Mononuclear cell (primary cell): ENCODE measurements around the gene SCIN. TPM values are rescaled to one million over a fixed set of nuclear protein-coding genes. Genes with fewer than 3 reads are reported as not detected.
"Not testable (repeated sequence)": the region's sequence is repeated elsewhere in the genome, so short reads cannot be mapped to it uniquely, and the experiment has no call there.

Experiments used
- H3K27me3 ChIP-seq: 2 replicates; pipeline ENCODE4 v1.6.0; 2011; ENCODE audit warnings: low read length, control low read depth; ENCODE audit not compliant: insufficient read depth
- H3K4me1 ChIP-seq: 2 replicates; pipeline ENCODE4 v1.5.1; 2011; ENCODE audit warnings: mild to moderate bottlenecking, low read length, control low read depth; ENCODE audit not compliant: insufficient read depth
- H3K4me3 ChIP-seq: 2 replicates; pipeline ENCODE4 v1.5.1; 2011; ENCODE audit warnings: mild to moderate bottlenecking, low read length, moderate library complexity
- H3K9me3 ChIP-seq: 2 replicates; pipeline ENCODE4 v1.5.1; 2011; ENCODE audit warnings: low read depth, mild to moderate bottlenecking, control low read depth, low read length
- total RNA-seq: library from RNA; depleted of rRNA; stranded (reverse); fragments of >200 nt; gene quantifications from one replicate; pipeline ENCODE4 v1.2.3, GENCODE V29; 2012

Gene SCIN
- total RNA-seq, 1 donor = 0.21 TPM

DNA sequence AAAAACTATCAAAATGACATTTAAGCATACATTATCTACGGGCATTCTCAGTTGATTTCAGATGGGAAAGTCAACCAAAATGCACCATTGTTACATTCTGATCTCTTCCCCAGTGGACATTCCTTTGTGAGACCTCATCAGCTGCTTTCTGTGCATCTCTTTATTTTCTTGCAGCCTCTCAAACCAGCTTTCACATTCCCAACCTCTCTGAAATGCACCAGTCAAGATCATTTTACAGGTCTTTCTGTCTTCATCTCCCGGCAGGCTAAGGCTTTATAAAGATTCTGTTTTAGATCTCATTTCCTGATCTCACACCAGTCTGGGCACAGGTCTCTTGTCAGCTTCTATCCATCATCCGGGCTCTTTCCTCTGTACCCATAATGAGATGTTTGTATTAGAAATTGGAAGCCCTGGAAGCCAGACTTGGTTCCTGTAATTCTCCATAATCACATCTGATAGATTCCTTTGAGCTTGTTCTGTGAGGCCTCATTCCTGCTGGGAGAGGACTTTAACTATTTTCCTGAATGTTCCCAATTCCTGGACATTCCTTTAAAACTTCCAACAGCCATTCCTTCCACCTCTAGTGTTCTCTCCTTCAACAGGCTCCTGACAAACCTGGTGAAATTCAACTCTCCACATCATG lies 72.6 kb downstream of the SCIN start:
- no peaks in the 10 kb centered on the region for H3K27me3 ChIP-seq
- peaks cover 13% of the 10 kb centered on the region for H3K4me1 ChIP-seq
- no peak overlapping the region for H3K4me3 ChIP-seq
- no peaks in the 10 kb centered on the region for H3K9me3 ChIP-seq

DNA sequence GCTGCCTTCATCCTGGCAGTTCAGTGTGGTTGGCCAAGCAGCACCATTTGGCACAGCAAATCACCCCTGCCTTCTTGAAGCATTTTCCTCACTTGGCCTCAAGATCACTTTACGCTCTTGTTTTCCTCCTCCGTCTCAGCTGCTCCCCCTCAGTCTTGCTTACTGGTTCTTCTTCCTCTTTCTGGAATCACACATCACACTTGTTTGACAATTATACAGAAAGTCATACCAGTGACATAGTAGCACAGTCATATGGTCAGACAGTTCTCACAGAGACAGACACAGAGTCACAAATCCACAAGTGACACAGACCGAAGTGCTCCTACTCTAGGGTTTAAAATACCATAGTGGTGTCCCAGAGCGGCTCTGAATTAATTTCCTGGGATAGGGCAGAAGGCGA lies 73.1 kb downstream of the SCIN start:
- no peaks in the 10 kb centered on the region for H3K27me3 ChIP-seq
- H3K9me3 ChIP-seq = no peaks in the 10 kb centered on the region
- H3K4me3 ChIP-seq = no peak overlapping the region
- peaks cover 10% of the 10 kb centered on the region for H3K4me1 ChIP-seq

DNA sequence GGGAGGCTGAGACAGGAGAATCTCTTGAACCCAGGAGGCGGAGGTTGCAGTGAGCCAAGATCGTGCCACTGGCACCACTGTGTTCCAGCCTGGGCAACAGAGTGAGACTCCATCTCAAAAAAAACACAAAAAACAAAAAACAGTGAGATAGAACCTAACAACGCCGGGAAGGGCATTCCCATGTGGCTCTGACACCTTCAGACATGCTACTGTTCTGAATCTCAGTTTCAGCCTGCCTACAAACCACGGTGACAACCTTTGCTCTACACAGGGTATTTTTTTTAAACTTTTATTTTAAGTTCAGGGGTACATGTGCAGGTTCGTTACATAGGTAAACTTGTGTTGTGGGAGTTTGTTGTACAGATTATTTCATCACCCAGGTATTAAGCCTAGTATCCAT lies 74.7 kb downstream of the SCIN start:
- H3K4me1 ChIP-seq, H3K4me3 ChIP-seq, H3K27me3 ChIP-seq, H3K9me3 ChIP-seq: not testable (repeated sequence)

DNA sequence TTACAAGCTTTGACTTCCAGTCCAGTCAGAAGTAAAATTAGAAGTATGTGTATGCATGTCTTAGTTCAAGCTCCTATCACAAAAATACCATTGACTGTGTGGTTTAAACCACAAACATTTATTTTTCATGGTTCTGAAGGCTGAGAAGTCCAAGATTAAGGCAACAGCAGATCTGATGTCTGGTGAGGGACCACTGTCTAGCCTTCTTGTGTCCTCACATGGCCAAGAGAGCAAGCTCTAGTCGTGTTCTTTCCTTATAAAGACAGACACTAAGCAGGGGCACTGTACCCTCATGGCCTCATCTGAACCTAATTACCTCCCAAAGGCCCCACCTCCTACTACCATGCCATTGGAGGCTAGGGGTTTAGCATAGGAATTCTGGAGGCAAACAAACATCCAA lies 75.6 kb downstream of the SCIN start:
- peaks cover 10% of the 10 kb centered on the region for H3K4me1 ChIP-seq
- no peaks in the 10 kb centered on the region for H3K9me3 ChIP-seq
- H3K4me3 ChIP-seq = no peak overlapping the region
- H3K27me3 ChIP-seq = no peaks in the 10 kb centered on the region

- peaks cover 10% of the 10 kb centered on the region for H3K4me1 ChIP-seq
- no peak overlapping the region for H3K4me3 ChIP-seq
- H3K27me3 ChIP-seq = no peaks in the 10 kb centered on the region
- no peaks in the 10 kb centered on the region for H3K9me3 ChIP-seq
These were observed 77.1 kb downstream of the SCIN start for GRCh38 chr7:12647364-12648219.

DNA sequence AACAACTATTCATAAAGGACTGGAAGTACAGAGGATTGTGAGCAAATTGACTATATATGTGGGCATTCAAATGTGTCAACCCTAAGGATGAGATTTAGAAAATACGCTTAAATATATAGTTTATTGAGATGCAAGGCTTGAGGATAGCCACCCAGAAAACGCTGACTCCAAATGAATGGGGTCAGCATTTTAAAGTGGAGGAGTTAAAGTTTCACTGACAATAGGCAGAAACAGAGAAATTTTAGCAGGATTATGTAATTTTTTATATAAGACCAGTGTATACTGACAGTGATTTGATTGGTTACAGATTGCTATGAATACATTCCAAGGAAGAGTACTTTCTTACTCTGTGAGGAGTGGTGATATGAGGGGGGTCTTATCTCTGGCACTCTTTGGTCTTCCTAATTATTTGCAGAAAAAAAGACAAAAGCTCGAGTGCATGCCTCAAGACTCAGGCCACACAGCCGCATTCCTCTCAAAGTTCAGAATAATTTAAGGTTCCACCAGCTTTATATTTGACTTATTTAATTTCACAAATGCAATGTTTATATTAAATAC lies 78.3 kb downstream of the SCIN start:
- Histone ChIP-seq H3K9me3 (no peaks in the 10 kb centered on the region), H3K4me3 (no peak overlapping the region), H3K27me3 (no peaks in the 10 kb centered on the region), H3K4me1 (peaks cover 1% of the 10 kb centered on the region)

DNA sequence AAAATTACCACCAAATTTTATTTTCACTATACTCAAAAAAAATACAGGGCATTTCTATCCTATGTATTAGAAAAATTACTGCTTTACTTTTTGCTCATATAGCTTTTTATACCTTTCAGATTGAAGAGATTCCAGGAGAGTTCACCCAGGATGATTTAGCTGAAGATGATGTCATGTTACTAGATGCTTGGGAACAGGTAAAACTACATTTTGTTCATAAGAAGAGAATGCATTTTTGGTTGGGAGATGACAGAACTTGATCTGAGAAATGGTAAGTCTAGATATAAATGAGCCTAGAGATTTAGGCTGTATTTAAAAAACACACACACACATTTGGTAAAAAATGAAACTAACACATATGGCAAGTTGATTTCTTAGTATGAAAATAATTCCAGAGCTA lies 78.8 kb downstream of the SCIN start:
- H3K27me3 ChIP-seq = no peaks in the 10 kb centered on the region
- no peaks in the 10 kb centered on the region for H3K4me1 ChIP-seq
- H3K4me3 ChIP-seq = no peak overlapping the region
- no peaks in the 10 kb centered on the region for H3K9me3 ChIP-seq

DNA sequence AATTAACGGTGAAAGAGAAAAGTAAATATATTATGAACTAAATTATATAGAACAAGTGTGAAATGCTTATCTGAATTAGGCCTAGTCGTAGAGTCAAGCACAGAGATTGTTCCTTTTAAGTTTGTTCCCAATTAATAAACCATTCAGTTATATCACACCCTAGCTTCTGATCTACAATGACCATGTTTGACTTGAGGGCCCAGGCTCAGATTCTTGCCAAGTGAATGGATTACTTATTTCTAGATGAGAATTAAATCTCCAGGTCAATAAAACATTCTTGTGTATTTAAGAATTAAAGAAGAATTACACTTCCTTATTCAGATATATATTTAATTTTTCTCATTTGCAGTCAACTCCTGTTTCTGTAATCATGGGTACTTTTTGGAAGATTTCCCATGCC lies 79.6 kb downstream of the SCIN start:
- H3K9me3 ChIP-seq = no peaks in the 10 kb centered on the region
- no peaks in the 10 kb centered on the region for H3K4me1 ChIP-seq
- H3K4me3 ChIP-seq = no peak overlapping the region
- no peaks in the 10 kb centered on the region for H3K27me3 ChIP-seq

- Histone ChIP-seq H3K4me3 (no peak overlapping the region), H3K4me1 (no peaks in the 10 kb centered on the region), H3K9me3 (no peaks in the 10 kb centered on the region), H3K27me3 (no peaks in the 10 kb centered on the region)
These were observed 82.6 kb downstream of the SCIN start for GRCh38 chr7:12653110-12653509.

DNA sequence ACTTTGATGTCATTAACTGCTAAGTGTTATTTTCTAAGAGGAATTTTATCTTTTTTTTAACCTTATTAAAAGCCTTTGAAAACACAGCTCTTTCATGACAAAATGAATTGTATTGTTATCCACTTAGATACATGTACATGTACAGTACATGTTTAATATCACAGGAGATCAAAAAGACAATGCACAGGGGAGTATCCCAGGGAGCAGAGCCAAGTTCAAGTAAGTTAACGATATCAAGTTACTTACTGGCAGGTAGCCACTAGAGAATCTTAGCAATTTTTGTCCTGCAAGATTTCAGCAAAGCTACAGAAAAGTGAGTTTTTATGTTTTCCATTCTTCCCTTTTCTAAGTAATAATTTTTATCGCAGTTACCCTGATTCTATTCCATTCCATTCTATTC lies 83.0 kb downstream of the SCIN start:
- Histone ChIP-seq H3K4me1 (no peaks in the 10 kb centered on the region), H3K9me3 (no peaks in the 10 kb centered on the region), H3K4me3 (no peak overlapping the region), H3K27me3 (no peaks in the 10 kb centered on the region)

GRCh38 chr7:12655161-12655560 lies 84.6 kb downstream of the SCIN start:
- no peaks in the 10 kb centered on the region for H3K4me1 ChIP-seq
- no peak overlapping the region for H3K4me3 ChIP-seq
- H3K27me3 ChIP-seq = no peaks in the 10 kb centered on the region
- H3K9me3 ChIP-seq = no peaks in the 10 kb centered on the region

DNA sequence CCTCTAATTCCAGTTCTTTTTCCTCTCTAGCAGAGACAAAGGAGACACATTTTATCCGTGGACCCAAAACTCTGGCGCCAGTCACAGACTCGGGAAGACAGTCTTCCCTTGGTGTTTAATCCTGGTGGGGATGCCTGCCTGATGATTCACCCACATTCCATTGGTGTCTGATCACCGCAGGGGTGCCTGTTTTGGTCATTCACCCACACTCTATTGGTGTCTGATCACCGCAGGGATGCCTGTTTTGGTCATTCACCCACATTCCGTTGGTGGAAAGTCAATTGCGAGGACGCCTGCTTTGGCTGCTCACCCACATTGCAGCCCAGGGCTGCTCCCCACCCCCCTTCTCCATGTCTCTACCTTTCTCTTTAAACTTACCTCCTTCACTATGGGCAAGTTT lies 89.9 kb downstream of the SCIN start:
- H3K9me3 ChIP-seq = not testable (repeated sequence)

GRCh38 chr7:12660986-12661385 lies 90.5 kb downstream of the SCIN start:
- not testable (repeated sequence) for H3K4me3 ChIP-seq, H3K27me3 ChIP-seq, H3K9me3 ChIP-seq, H3K4me1 ChIP-seq

More for the DNA sequence above, 89.9 kb downstream of the SCIN start:
- H3K4me1 ChIP-seq, H3K4me3 ChIP-seq, H3K27me3 ChIP-seq: not testable (repeated sequence)

DNA sequence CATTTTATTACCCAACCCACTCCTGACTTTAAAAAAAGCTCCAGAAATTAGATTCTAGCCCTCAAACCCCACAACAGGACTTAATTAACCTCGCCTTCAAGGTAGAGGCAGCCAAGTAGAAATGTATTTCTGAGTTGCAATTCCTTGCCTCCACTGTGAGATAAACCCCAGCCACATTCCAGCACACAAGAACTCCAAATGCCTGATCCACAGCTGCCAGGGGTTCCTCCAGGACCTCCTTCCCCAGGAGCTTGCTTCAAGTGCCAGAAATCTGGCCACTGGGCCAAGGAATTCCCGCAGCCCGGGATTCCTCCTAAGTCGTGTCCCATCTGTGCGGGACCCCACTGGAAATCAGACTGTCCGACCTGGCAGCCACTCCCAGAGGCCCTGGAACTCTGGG lies 91.1 kb downstream of the SCIN start:
- H3K4me1 ChIP-seq = no peaks in the 10 kb centered on the region
- no peak overlapping the region for H3K4me3 ChIP-seq
- no peaks in the 10 kb centered on the region for H3K27me3 ChIP-seq
- H3K9me3 ChIP-seq = no peaks in the 10 kb centered on the region

DNA sequence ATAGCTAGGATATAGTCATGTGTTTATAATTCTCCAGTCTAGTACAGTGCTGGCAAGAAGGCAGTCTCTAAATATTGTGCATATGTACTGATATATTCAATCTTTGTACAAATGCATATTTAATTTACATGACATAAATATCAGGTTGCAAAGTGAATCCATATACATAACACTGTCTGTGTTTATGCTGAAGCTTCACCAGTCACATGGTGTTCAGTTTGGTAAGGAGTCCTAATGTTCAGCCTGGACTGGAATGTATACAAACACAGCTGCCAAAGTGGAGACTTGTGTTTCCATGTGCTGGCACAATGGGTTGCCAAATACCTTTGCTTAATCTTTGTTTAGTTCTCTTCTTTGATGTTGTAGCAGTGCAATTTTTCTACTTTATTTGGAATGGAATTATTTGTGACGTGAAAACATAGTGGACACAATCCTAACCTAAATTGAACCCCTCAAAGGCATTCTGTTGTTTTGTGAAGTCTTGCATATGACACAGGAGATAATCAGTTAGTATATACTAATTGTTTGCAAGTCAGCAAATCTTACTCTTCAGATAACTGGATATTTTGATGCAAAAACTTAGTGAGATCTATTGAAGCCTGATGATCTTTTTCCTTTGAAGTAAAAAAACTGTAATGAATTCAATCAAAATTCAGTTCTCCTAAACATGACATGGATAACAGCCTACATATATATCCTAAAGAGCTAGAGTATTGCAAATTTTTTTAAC lies 99.6 kb downstream of the SCIN start:
- H3K4me1 ChIP-seq = peaks cover 29% of the 10 kb centered on the region
- no peaks in the 10 kb centered on the region for H3K9me3 ChIP-seq
- H3K4me3 ChIP-seq = no peak overlapping the region
- H3K27me3 ChIP-seq = no peaks in the 10 kb centered on the region
